HG03354 (cell line): ENCODE results near the gene SYNE2.
"Not testable (repeated sequence)": the region's sequence is repeated elsewhere in the genome, so short reads cannot be mapped to it uniquely, and the experiment has no call there.

Source experiments
- ATAC-seq: cut with Tn5 transposase; IDR thresholded peaks from one replicate; pipeline ENCODE4 v1.9.1; 2021; ENCODE audit warnings: mild to moderate bottlenecking; ENCODE audit not compliant: unreplicated experiment, poor library complexity, severe bottlenecking

The SYNE2 gene

DNA sequence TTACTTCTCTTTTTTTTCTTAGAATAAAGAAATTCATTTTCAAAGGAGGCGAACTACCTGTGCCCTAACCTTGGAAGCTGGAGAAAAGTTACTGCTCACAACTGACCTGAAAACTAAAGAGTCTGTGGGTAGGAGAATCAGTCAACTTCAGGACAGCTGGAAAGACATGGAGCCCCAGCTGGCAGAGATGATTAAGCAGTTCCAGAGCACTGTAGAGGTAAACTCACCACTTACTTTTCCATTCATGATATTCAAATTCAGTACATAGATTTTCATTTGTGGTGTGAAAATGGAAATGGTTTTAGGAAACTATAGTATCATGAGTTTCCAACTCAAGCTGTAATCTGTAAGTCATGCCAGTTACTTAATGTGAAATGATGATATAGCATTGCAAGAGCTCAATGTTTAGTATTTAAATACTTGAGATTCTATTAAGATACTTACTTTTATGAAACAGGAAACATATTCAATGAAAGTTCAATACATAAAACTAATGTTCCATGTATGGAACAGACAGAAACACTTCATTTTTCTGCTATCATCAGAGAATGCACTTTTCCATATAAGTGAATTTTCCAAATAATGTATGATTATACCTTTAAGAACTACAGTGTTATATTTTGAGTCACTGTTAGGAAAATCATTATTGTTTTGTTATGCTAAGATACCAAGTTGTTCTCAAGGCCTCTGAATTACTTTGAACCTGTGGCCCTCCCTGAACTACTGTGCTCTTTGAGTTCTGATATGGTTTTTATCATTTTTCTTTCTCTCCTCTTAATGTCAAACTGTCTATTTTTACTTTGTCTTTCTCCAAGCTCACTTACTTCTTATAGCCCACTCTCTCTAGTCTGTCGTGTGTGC is 322.3 kb downstream of the SYNE2 start:
- ATAC-seq: no peak

DNA sequence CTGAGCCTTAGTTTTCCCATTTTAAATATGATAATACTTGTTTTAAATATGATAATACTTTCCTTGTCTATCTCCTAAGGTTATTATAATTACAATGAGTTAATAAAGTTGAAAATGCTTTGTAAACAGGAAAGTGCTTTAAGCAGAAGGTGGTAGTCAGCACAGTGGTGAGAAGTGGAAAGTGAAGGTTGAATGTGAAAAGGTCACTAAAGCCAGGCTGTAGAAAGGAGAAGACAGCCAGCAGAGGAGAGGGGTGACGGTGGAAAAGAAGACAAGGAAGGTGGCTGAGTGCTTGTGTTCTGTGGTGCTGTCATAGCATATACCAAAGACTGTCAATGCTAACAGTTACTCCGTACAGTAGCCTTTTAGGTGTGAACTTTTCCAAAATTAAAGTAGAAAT is 323.5 kb downstream of the SYNE2 start:
- no peak for ATAC-seq

DNA sequence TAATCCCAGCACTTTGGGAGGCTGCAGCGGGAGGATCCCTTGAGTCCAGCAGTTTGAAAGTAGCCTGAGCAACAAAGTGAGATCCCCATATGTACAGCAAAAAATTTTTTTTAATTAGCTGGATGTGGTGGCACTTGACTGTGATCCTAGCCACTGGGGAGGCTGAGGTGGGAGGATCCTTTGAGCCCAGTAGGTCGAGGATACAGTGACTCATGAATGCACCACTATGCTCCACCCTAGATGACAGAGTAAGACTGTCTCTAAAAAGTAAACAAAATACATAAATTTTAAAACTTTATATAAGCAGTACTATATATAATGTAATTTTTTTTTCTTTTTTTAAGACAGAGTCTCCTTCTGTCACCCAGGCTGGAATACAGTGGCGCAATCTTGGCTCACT is 326.0 kb downstream of the SYNE2 start:
- ATAC-seq: no peak

DNA sequence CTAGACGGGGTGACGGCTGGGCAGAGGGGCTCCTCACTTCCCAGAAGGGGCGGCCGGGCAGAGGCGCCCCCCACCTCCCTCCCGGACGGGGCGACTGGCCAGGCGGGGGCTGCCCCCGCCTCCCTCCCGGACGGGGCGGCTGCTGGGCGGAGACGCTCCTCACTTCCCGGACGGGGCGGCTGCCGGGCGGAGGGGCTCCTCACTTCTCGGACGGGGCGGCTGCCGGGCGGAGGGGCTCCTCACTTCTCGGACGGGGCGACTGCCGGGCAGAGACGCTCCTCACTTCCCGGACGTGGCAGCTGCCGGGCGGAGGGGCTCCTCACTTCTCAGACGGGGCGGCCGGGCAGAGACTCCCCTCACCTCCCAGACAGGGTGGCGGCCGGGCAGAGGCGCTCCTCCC is 330.1 kb downstream of the SYNE2 start:
- ATAC-seq: not testable (repeated sequence)

DNA sequence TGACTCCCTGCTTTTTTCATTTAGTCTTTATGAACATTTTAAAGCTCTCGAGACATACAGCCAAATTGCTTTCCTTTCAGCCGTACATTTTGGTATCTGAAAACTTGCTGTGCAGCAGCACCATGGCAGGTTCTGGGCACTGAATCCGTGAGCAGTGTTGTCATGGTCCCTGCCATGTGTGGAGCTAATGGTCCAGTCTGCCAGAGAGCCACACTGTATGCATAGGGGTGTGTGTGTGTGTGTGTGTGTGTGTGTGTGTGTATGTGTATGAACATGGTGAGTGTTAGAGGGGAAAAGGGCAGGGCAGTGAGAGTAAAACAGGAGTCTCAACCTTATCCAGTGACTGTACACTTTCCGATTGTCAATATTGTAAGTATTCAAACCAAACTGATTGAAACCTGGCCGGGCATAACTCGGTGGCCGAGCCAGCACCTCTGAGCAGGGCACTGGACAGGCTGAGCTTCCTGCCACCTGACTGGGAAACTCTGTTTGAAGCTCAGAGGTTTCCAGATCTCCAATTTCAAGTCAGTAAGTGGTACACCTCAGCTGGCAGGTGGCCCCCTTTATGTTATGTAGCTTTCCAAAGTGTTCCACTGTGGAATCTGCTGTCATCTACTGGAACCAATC is 331.4 kb downstream of the SYNE2 start:
- ATAC-seq: no peak

DNA sequence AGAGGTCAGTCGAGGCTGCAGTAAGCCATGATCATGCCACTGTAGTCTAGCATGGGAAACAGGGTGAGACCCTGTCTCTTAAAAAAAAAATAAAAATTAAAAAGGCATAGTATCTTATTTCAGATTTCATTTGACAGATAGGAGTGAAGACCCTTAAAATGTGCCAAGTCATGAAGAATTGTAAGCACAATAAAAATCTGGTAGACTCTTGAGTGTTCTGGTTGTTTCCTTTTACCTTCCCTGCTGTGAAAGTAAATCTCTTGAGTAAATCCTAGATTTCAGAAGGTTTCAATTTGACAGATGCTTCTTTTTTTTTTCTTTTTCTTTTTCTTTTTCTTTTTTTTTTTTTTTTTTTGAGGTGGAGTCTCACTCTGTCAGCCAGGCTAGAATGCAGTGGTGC is 332.4 kb downstream of the SYNE2 start:
- no peak for ATAC-seq

DNA sequence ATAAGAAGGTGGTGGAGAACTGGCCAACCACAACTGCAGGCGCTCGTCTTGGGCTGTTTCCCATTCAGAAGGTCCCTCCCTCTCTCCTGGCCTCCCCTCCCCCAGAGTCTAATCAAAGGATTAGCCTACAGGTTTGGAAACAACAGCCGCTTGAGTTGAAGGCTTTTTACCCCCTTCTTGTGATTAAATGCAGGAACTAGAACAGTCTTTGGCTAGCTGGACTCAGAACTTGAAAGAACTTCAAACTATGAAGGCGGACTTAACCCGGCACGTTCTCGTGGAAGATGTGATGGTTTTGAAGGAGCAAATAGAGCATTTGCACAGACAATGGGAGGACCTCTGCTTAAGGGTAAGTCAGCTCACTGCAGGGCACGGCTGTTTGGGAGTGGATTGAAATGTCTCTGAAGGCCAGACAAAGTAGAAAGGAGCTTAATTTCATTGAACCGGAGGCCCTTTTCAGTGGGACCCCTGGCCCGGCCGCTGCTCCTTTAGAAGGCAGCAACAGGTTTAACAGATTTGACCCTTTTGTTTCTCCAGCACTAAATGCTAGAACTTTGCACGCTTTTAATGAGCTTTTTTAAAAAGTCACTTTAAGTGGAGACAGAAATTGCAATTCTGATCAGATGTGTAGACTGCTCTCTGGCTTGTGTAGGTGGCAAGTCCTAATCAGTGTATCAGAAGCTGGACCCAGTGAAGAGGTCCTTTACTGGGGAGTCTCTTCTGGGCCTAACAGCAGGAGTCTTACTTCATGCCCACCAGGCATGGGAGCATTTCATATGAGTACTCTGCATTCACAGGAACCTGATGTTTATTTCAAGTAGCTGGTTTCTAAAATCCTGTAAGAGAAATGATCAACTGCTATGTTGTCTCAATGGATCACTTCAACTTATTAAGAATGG is 333.7 kb downstream of the SYNE2 start:
- no peak for ATAC-seq

DNA sequence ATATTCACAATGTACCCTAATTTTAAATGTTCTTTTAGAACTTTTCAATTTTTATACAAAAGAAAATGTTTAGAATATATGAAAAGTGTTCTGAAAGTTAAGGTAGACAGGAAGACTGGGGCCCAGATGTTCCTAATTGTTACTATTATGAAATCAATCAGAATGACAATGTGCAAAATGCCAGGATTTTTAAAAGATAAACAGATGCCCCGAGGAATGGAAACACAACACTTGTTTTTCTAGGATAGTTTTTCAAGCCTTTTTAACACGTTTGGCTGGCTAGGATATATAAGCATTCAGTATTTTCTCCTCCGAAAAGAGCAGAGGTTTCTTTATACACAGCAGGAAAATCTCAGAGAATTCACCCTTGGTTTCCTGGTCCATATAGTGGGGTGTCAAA is 334.5 kb downstream of the SYNE2 start:
- ATAC-seq: no peak

DNA sequence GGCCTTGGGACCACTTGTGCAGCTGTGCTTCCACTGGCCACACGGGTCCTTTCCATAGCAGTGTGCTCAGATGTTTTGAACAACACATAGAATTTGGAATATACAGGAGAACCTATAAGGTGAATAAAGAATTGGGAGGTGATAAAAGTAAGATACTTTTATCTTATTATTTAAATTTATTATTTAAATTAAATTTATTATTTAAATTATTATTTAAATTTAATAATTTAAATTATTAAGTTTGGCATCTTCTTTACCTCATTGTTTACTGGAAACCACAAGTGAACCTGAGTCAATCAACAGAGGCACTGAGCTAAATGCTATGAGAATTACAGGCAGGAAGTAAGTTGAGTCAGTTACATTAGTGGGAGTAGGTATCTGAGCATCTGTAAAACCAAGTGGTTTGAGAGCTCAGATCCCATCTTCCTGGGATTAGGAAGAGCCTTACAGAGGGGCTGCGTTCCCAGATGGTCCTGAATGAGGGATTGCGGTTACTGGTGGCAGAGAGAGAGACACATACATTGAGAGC is 338.2 kb downstream of the SYNE2 start:
- ATAC-seq: no peak

DNA sequence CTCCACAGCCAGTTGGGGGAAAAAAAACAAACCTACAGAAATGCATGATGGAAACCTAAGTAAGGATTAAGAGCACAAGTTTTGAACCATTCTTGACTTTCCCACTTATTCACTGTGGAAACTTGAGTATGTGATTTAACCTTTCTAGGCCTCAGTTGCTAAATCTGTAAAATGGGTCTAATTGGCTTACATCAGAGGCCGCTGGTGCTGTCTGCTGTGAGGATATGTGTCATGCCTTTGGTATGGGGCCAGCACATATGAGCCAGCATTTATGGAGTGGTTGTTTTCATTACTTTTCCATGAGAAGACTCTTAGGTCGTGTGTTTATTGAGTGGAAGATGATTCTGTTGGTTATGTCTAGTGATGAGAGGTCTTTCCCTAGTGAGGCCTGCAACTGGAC is 339.0 kb downstream of the SYNE2 start:
- ATAC-seq: no peak

DNA sequence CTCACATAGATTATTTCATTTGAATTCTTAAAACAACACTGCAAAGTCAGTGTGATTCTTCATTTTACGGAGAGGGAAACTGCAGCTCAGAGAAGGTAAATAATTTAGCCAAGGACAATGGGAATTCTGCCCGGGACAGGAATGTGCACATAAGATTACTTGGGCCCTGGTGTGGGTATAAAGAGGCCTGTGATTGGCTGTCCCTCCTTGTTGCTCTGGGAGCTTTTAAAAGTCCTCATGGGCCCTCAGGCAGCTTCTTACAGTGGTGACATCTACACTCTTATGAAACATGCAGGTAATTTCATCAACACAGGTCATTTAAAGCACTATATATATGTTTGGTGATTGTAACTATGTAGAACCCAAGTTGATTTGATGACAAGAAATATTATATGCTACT is 341.0 kb downstream of the SYNE2 start:
- ATAC-seq: no peak

DNA sequence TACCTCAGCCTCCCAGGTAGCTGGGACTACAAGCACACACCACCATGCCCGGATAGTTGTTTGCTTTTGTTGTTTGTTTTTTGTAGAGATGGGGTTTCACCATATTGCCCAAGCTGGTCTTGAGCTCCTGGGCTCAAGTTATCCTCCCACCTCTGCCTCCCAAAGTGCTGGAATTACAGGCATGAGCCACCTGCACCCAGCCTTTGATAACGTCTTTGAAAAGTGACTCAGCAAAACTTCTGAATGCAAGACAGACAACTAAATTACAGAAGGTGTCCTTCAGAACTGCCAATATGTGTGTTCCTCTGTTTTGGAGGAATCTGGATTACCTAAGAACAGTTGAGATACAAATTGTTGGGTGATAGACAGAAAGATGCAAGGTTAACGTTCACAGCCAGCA is 341.6 kb downstream of the SYNE2 start:
- no peak for ATAC-seq

DNA sequence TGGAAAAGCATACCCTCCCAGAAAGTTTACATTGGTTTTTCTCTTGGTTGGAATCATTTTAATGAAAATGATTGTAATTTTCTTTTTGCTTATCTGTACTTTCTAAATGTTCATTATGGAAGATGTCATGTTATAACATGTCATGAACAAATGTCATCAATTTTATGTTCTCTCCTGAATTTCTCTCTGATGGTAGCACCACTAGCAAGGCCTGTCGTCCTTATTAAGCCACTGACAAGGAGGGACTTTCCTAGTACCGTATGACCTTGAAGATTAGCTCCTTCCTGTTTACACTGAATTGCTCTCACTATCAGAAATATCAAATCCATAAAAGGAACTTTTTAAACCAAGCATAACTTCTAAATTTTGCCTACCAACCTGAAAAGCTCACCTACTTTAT is 342.4 kb downstream of the SYNE2 start:
- ATAC-seq: peak; percentile 49

DNA sequence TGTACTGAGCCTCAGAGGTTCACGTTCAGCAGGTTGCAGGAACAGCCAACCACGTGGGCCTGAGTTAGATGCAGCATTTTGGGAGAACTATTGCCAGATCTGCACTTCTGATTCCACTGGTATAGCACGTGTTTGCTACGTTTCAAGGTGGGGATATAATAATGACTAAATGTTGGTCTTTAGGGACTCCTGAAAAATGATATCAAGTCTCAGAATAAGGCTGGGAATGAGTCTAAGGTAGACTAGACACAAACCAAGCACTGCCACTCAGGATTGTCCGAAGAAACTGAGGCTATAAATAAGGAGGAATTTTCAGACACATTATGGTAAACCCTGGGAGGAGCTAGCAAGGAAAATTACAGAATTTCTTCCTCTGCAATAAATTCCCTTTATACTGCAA is 343.3 kb downstream of the SYNE2 start:
- no peak for ATAC-seq

DNA sequence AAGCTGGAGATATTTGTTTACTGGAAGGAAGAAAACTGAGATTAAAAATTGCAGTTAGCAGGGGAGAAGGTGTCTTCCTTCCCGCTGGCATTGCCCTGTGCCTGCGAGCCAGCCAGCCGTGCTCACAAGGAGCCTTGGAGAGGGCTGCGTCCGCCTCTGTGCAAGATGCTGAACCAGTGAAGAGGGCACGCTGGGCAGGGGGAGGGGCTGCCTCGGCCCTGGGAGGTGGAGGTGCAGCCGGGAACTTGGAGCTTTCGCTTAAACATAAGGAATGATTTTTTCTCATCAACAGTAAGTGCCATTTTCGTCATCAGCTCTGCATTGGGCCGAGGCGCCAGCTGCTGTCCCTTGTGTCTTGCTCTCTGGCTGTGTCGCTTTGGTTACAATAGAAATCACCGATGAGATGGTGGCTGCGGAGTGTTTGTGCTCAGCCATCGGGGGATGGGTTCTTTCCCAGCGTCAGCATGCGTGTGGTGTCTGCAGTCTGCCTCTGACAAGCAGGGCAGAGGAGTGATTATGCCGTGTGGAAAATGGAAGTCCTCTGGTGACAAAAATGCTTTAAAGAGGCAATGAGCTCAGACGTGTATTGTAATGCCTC is 344.1 kb downstream of the SYNE2 start:
- no peak for ATAC-seq

DNA sequence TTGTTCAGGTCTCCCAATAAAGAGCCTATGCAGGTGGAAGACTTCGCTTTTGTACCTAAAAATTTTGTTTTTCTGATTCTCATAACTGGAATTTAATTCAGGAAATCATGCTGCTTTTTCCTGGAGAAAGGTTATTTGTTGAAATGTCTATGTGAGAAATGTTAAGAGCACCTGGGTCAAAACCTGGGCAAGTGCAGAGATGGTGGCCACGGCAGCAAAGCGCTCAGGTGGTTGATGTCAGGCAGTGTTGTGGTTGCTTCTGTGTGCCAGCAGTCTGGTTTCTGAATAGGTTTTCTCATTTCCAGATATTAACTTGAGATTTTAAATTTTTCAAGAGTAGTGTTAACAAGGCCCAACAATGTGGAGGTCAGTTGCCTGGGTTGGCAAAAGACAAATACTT is 345.2 kb downstream of the SYNE2 start:
- no peak for ATAC-seq

DNA sequence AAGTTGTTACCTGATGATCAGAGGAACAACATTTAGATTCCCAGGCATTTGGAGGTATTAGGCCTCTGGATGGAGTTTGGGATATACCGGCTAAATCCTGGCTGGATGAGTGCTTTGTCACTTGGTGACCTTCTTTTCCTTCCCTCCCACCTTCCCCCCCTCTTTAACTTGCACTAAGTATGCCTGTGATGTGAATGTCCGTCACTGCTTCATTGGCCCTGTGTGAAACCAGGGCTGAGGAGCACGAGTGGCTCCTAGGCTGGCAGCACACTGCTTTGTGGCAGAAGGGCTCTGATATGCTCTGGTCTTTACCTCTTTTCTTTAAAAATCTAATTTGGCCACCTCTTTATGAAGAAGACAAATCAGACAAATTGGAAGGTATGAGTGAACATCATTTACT is 345.7 kb downstream of the SYNE2 start:
- ATAC-seq: no peak

DNA sequence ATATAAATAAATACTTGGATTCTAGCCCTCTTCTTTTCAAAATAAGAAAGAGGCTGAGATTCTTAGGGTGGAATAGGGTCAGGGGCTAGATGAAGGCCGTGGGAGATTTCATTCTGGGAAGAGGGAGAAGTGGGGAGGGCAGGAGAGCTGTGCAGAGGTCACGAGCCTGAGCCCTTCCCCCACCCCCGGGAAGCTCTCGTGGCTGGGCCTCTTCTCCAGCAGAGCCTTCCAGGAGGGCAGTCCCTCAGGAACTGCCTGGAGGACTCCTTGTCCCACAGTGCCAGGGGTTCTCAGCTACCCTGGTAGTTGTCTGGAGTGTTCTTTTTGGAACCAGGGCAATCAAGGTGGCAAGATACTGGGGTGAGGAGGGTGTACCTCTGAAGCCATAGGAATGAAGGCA is 347.4 kb downstream of the SYNE2 start:
- no peak for ATAC-seq

DNA sequence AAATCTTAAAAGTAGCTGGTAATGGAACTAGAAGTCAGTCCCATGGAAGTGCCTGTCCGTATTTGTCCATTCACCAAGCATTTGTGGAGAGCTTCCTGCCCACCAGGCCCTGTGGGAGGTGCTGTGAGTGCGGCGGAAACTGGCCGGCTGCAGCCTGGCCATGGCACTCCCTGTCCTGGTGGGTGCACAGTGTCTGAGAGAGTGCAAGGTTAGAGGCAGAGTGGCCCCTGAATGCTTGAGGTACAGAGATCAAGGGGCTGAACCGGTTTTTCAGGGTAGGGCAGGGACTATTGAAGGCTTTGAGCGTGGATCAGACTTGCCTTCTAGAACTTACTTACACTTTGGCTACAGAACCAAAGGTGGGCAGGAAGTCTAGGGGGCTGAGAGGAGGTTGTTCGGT is 348.5 kb downstream of the SYNE2 start:
- no peak for ATAC-seq
